Measurements from ENCODE around the gene CLEC4G. TPM values are rescaled to one million over a fixed set of nuclear protein-coding genes. Genes with fewer than 3 reads are reported as not detected.

The CLEC4G gene
- total and polyA plus RNA-seq, 9 of the 15 experiments (the other 6 are each of a cell fraction or from before 2014, with no cell fraction given): not detected

GRCh38 chr19:7729211-7729610 is 2.7 kb downstream of the CLEC4G start:
- H3K27me3 ChIP-seq (ENCODE audit: control insufficient read depth in 2 of 2, insufficient read depth in 2 of 2, low read length in 2 of 2): peaks cover 7 to 55% of the 10 kb centered on the region in 2 experiments
- no peaks in the 10 kb centered on the region for H3K36me3 ChIP-seq (ENCODE audit: control insufficient read depth, insufficient read depth, low read length)
- no TSS peak for BruUV-seq (replicated peaks)
- ChIA-PET POLR2A (interaction anchor here (0.6 to 1.3 kb wide), 4 partner anchors 16 to 135 kb away, joined by 3 to 4 read pairs (median 4); no protein-coding TSS in a partner anchor), CTCF (ENCODE audit: low intra/inter-chr PET ratio) (no interaction called here)
- 0 out of 2 replicates have a peak, but pooled peaks cover 3% of the 10 kb centered on the region for H4K20me1 ChIP-seq (replicated peaks; ENCODE audit: control insufficient read depth, insufficient read depth, low read length)
- no peaks in the 10 kb centered on the region for H3K9me1 ChIP-seq (ENCODE audit: control insufficient read depth, insufficient read depth, low read length)
- TF ChIP-seq BACH1 (tag; IDR thresholded peaks at IDR 0.05) (no peak), IRF9 (tag; IDR thresholded peaks at IDR 0.05) (no peak), MAFK (IDR thresholded peaks at IDR 0.05; ENCODE audit: low read length) (no peak), RBM39 (optimal IDR thresholded peaks at IDR 0.05; ENCODE audit: low read depth, low read length) (no peak), RBM34 (IDR thresholded peaks at IDR 0.05; ENCODE audit: borderline replicate concordance, insufficient read depth, low read length) (no peak), RFX7 (CRISPR knock-in tag; IDR thresholded peaks at IDR 0.05) (no peak), ZNF354B (CRISPR knock-in tag; IDR thresholded peaks at IDR 0.05) (no peak), SMARCB1 (IDR thresholded peaks at IDR 0.05; ENCODE audit: insufficient read length, low read depth) (no peak)
- FAIRE-seq (no peak), DNase-seq (ENCODE audit: extremely low read depth in 1 of 4, low spot score in 3 of 4) (peak in 3 of 4 experiments; percentile 18 to 45 (median 30)), ATAC-seq (0 out of 3 replicates have a peak, but pooled peaks have one; percentile 49)
- H3K4me3 ChIP-seq: no peak overlapping the region
- intact Hi-C loops (cut with micrococcal nuclease): no loop called here
- H3K4me1 ChIP-seq (replicated peaks in 1 of 2; ENCODE audit: control insufficient read depth in 2 of 2, insufficient read depth in 2 of 2, low read length in 2 of 2): peaks cover 0 to 20% of the 10 kb centered on the region in 2 experiments; a peak in 2 of 5 replicates
- H3K4me2 ChIP-seq (ENCODE audit: insufficient read depth, low read length): no peak overlapping the region
- H3K9me3 ChIP-seq (replicated peaks; ENCODE audit: control insufficient read depth, insufficient read depth, low read depth, low read length): no peaks in the 10 kb centered on the region
- no peak overlapping the region for H2AFZ ChIP-seq (ENCODE audit: low read depth, low read length)
- 0% methylated on average over 7 of the region's 16 CpGs for WGBS (ENCODE audit: insufficient coverage, low coverage, missing lambda C conversion rate)
- in situ Hi-C loops (cut with MboI): no loop called here
- no peaks in the 10 kb centered on the region for H3K79me2 ChIP-seq (ENCODE audit: control insufficient read depth, insufficient read depth, low read length)
- no peak overlapping the region for H3K9ac ChIP-seq (ENCODE audit: insufficient read depth in 1 of 2, low read depth in 2 of 2, low read length in 2 of 2)
- H3K27ac ChIP-seq (ENCODE audit: extremely low read depth, low read depth, low read length): no peak overlapping the region
